ENCODE measurements around the gene ATP2A1. TPM values are rescaled to one million over a fixed set of nuclear protein-coding genes. Genes with fewer than 3 reads are reported as not detected.
A peak's percentile ranks its signal among the peaks of the same experiment; 100 is the strongest.

ATP2A1 gene
- total RNA-seq = 1 to 10 TPM; 2.8 to 3.4 TPM

DNA sequence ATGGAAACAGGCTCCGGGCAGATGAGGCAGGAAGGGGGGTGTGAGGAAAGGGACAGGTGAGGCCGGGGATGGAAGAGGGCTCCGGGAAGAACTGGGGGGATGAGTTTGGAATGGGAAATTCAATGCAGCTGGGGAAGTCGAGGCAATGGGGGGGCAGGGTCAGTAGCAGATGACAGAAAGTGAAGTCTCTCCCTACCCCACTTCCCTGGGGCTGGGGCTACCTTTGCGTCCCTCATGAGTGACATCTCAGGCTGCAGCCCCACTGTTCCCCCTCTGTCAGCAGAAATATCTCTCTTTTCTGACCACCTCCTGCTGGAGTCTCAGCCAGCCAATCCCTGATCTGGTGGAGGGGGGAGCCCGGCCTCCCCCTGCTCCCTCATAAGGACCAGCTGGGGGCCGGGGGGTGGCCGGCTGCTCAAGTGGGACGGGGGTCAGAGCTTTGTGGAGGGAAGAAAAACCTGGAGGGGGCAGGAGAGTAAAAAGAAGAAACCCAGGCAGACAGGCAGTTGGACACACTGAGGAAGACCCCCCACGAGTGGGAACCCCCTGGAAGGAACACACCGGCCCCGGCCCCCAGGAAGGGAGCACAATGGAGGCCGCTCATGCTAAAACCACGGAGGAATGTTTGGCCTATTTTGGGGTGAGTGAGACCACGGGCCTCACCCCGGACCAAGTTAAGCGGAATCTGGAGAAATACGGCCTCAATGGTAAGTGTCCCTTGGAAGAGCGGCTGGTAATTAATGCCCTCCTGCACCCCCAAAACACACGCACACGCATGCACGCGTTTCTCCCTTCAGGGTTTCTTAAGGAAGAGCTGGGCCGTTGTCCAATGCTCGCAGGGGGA lies at the start of gene ATP2A1:
TSS of gene ATP2A1 (plus strand) at position 406 of the 844 bp plus-strand sequence. CDS start at position 590, 184 bp downstream.
- DNase-seq = no peak
- no peak for ATAC-seq
- Mint-ChIP-seq H3K4me1 (peaks cover 20% of the 10 kb centered on the region), H3K27me3 (peaks cover 7% of the 10 kb centered on the region), H3K36me3 (ENCODE audit: low read depth) (peaks cover 12% of the 10 kb centered on the region), H3K9me3 (ENCODE audit: low read depth) (no peaks in the 10 kb centered on the region), H3K4me3 (peak within 1 kb of the TSS; percentile 85), H3K27ac (peak within 1 kb of the TSS; percentile 76)
- intact Hi-C loops (cut with DNase I, micrococcal nuclease) = loop anchor here in 1 of 2 experiments (5.0 kb wide), 1 partner anchor 44 kb away; no protein-coding TSS in a partner anchor
- ChIA-PET POLR2A (interaction anchor here (0.7 to 1.2 kb wide), 2 partner anchors 14 to 58 kb away, joined by 3 to 4 read pairs; partner anchors contain the start of gene SH2B1), CTCF (interaction anchor here (1.4 to 3.4 kb wide), 2 partner anchors 15 to 67 kb away, joined by 6 to 23 read pairs; partner anchors contain the start of gene SH2B1)

DNA sequence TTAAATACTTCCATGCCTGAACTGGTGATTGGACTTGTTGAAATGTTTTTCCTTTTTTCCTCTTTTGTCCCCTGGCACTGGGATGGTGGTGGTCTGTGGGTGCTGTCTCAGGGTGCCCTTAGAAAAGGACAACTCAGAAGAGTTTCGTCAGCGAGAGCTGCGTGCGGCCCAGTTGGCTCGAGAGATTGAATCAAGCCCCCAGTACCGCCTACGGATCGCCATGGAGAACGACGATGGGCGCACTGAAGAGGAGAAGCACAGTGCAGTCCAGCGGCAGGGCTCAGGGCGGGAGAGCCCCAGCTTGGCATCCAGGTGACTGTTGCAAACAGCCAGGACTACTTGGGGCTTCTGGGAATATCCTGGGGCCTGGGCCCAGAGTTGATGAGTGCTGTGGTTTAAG lies 48.5 kb upstream of the ATP2A1 start:
- Mint-ChIP-seq H3K9me3 (ENCODE audit: low read depth) (no peaks in the 10 kb centered on the region), H3K4me1 (peaks cover 29% of the 10 kb centered on the region), H3K4me3 (no peak overlapping the region), H3K27me3 (no peaks in the 10 kb centered on the region), H3K27ac (no peak overlapping the region), H3K36me3 (ENCODE audit: low read depth) (peaks cover 91% of the 10 kb centered on the region)
- intact Hi-C loops (cut with DNase I, micrococcal nuclease) = loop anchor here in 1 of 2 experiments (10.0 kb wide), 2 partner anchors 1265 to 1545 kb away; partner anchors contain the start of genes MYL11, TBC1D10B, TBX6 and YPEL3
- no peak for DNase-seq
- ATAC-seq = no peak
- POLR2A ChIA-PET = interaction anchor here (0.9 kb wide), 1 partner anchor 10 kb away, joined by 4 read pairs; no protein-coding TSS in a partner anchor
- CTCF ChIA-PET = interaction anchor here (0.6 kb wide), 2 partner anchors 955 to 1019 kb away, joined by 3 to 4 read pairs; no protein-coding TSS in a partner anchor

DNA sequence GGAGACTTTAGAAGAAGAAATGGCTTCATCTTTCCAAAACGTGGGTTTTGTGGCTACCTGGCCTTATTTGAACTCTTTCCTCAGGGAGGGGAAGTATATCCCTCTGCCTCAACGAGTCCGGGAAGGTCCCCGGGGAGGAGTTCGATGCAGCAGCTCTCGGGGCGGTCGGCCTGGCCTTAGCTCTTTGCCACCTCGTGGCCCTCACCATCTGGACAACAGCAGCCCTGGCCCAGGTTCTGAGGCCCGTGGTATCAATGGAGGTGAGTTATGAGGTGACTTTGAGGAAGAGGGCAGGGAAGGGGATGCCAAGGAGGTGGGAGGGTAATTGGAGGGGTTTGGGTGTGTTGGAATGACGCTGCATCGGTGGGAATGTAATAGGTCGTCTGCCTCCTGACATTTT lies 47.8 kb upstream of the ATP2A1 start:
- DNase-seq (no peak), ATAC-seq (no peak)
- Mint-ChIP-seq H3K4me3 (no peak overlapping the region), H3K27ac (no peak overlapping the region), H3K27me3 (no peaks in the 10 kb centered on the region), H3K4me1 (peaks cover 22% of the 10 kb centered on the region), H3K9me3 (ENCODE audit: low read depth) (no peaks in the 10 kb centered on the region), H3K36me3 (ENCODE audit: low read depth) (peaks cover 90% of the 10 kb centered on the region)
- intact Hi-C loops (cut with DNase I, micrococcal nuclease) = no loop called here
- ChIA-PET POLR2A (interaction anchor here (0.6 kb wide), 1 partner anchor 26 kb away, joined by 4 read pairs; no protein-coding TSS in a partner anchor), CTCF (interaction anchor here (0.6 kb wide), 2 partner anchors 955 to 1018 kb away, joined by 3 to 4 read pairs; no protein-coding TSS in a partner anchor)

DNA sequence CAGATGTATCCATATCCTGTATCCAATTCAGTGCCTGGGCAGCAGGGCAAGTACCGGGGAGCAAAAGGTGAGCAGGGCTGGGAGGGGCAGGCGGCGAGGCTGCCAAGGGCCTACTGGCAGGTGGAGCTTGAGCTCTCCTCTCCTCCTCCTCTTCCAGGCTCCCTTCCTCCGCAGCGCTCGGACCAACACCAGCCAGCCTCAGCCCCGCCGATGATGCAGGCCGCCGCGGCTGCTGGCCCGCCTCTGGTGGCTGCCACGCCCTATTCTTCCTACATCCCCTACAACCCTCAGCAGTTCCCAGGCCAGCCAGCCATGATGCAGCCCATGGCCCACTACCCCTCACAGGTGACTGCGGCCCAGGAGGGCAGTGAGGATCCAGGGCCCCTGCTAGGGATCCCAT lies 43.9 kb upstream of the ATP2A1 start:
- ChIA-PET POLR2A (no interaction called here), CTCF (no interaction called here)
- intact Hi-C loops (cut with DNase I, micrococcal nuclease) = no loop called here
- H3K9me3 Mint-ChIP-seq (ENCODE audit: low read depth) = no peaks in the 10 kb centered on the region
- no peak overlapping the region for H3K27ac Mint-ChIP-seq
- H3K36me3 Mint-ChIP-seq (ENCODE audit: low read depth) = peaks cover 82% of the 10 kb centered on the region
- ATAC-seq (no peak), DNase-seq (no peak)
- peaks cover 19% of the 10 kb centered on the region for H3K4me1 Mint-ChIP-seq
- H3K27me3 Mint-ChIP-seq = no peaks in the 10 kb centered on the region
- no peak overlapping the region for H3K4me3 Mint-ChIP-seq

DNA sequence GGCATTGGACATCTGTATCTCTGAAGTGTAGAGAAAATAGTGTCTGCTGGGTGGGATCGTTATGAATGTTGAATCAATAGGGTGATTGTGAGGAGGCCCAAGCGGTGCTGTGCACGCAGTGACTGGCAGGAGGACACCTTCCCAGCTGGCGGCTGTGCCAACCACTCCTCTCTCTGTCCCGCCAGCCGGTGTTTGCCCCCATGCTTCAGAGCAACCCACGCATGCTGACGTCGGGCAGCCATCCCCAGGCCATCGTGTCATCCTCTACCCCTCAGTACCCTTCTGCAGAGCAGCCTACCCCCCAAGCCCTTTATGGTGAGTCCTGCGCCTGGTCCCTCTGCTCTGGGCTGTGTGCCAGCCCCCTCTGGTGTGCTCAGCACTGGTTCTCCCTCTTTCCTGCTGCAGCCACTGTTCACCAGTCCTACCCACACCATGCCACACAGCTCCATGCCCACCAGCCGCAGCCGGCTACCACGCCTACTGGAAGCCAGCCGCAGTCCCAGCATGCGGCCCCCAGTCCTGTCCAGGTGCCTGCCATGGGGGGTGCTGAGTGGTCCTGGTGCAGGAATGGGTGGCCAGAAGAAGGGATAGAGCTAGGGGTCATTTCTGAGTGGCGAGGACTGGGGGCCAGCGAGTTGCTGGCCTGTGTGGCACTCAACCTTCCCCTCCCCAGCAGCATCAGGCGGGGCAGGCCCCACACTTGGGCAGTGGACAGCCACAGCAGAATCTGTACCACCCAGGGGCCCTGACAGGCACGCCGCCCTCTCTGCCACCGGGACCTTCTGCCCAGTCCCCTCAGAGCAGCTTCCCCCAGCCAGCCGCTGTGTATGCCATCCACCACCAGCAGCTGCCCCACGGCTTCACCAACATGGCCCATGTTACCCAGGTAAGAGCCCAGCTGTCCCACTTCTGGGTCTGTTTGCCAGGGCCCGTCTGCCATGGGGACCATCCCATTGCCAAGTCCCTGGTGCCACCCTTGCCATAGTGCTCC lies 43.1 kb upstream of the ATP2A1 start:
- H3K36me3 Mint-ChIP-seq (ENCODE audit: low read depth) = peaks cover 77% of the 10 kb centered on the region
- no peaks in the 10 kb centered on the region for H3K27me3 Mint-ChIP-seq
- CTCF ChIA-PET = no interaction called here
- POLR2A ChIA-PET = no interaction called here
- H3K4me3 Mint-ChIP-seq = no peak overlapping the region
- peaks cover 19% of the 10 kb centered on the region for H3K4me1 Mint-ChIP-seq
- H3K27ac Mint-ChIP-seq = no peak overlapping the region
- DNase-seq (no peak), ATAC-seq (no peak)
- intact Hi-C loops (cut with DNase I, micrococcal nuclease) = no loop called here
- H3K9me3 Mint-ChIP-seq (ENCODE audit: low read depth) = no peaks in the 10 kb centered on the region

DNA sequence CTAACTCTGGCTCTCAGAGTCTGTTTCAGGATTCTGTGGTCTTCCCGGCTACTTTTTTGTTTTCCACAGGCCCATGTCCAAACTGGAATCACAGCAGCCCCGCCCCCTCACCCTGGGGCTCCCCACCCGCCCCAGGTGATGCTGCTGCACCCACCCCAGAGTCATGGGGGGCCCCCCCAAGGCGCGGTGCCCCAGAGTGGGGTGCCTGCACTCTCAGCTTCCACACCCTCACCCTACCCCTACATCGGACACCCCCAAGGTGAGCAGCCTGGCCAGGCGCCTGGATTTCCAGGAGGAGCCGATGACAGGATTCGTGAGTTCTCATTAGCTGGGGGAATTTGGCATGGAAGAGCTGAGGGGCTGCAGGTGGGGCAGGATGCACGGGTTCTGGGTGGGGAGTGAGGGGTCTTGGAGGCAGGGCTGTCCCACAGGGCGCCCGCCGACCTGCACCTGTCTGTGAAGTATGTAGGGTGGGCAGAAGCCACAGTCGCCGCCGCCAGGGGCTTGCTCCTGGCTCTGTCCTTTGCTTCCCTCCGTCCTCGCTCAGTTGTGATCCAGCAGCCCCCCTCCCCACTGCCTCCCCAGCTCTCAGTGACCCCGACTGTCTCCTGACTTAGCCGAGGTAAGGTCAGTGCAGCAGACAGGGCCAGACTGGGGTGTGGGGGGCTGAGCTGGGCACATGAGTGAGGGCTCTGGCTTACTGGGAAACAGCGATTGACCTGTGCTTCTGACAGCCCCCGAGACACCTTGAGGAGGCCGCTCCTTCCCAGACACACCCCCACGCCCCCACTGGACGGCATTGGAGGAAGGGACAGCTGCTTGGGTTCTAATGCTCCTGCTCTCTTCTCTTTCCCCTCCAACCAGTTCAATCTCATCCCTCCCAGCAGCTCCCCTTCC lies 42.2 kb upstream of the ATP2A1 start:
- DNase-seq (no peak), ATAC-seq (no peak)
- ChIA-PET CTCF (no interaction called here), POLR2A (interaction anchor here (0.6 to 3.4 kb wide), 4 partner anchors 9 to 14 kb away, joined by 3 to 18 read pairs (median 4); no protein-coding TSS in a partner anchor)
- Mint-ChIP-seq H3K27me3 (no peaks in the 10 kb centered on the region), H3K27ac (no peak overlapping the region), H3K36me3 (ENCODE audit: low read depth) (peaks cover 68% of the 10 kb centered on the region), H3K9me3 (ENCODE audit: low read depth) (no peaks in the 10 kb centered on the region), H3K4me1 (peaks cover 19% of the 10 kb centered on the region), H3K4me3 (no peak overlapping the region)
- intact Hi-C loops (cut with DNase I, micrococcal nuclease) = no loop called here

DNA sequence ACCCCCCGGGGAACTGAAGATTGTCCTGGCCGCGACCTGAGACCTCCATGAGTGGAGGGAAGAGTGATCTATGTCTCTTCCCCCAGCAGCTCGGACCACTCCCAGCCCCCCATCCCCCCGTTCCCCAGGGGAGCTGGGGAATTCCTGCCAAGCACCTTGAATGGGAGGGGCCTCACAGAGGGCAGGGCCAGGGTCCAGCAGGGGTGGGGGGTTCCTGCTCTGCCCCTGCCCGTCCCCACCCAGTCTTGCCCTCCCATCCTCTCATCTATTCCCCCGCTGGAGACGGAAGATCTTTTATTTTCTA lies 41.6 kb upstream of the ATP2A1 start:
- ChIA-PET POLR2A (interaction anchor here (0.6 to 3.4 kb wide), 5 partner anchors 9 to 601 kb away, joined by 3 to 18 read pairs (median 5); no protein-coding TSS in a partner anchor), CTCF (no interaction called here)
- peaks cover 67% of the 10 kb centered on the region for H3K36me3 Mint-ChIP-seq (ENCODE audit: low read depth)
- DNase-seq (no peak), ATAC-seq (no peak)
- H3K9me3 Mint-ChIP-seq (ENCODE audit: low read depth) = no peaks in the 10 kb centered on the region
- intact Hi-C loops (cut with DNase I, micrococcal nuclease) = no loop called here
- no peaks in the 10 kb centered on the region for H3K27me3 Mint-ChIP-seq
- H3K4me1 Mint-ChIP-seq = peaks cover 19% of the 10 kb centered on the region
- H3K27ac Mint-ChIP-seq = no peak overlapping the region
- H3K4me3 Mint-ChIP-seq = no peak overlapping the region

DNA sequence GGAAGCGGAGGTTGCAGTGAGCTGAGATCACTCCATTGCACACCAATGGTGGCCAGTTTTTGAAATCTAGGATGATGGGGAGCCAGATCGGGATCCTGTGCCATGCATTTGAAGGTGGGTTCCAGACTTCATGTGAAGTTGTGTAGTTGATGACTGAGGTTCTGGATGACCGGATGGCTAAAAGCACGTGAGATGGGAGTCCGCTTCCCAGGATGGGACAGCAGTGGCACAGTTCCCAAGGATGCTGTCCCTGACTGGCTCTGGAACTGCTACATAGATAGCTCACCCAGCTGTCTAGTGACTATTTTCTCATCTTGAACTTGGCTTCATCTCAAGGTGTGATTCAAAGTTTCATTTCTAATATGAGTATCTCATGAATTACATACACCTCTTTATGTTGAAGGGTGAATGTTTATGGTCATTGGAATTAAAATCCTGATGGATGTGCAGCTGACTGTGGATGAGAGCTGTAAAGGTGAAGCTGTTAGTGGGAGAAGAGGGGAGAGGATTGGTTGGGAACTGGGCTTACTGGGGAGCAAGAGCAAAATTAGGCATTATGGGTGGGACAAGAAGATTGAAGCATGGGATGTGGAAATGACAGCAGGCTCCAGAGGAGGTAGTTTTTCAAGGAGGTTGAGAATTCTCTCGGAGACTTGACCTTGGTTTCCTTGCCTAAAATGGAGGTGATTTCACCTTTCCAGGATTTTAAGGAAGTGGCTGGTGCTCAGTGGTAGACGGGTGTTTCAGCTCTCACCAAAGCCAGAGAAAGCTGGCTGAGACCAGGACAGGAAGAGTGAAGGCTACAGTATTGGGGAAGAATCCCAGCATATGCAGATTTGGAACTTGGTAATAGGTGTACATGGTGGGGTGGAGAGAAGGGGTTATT lies 40.4 kb upstream of the ATP2A1 start:
- Mint-ChIP-seq H3K27me3 (no peaks in the 10 kb centered on the region), H3K4me3 (no peak overlapping the region), H3K36me3 (ENCODE audit: low read depth) (peaks cover 68% of the 10 kb centered on the region), H3K4me1 (peaks cover 19% of the 10 kb centered on the region), H3K9me3 (ENCODE audit: low read depth) (no peaks in the 10 kb centered on the region), H3K27ac (peak overlapping the region; percentile 79)
- ChIA-PET POLR2A (interaction anchor here (0.5 to 3.4 kb wide), 9 partner anchors 9 to 625 kb away, joined by 3 to 18 read pairs (median 6); partner anchors contain the start of genes ATXN2L and TUFM), CTCF (interaction anchor here (0.5 to 1.1 kb wide), 3 partner anchors 8 to 26 kb away, joined by 3 to 5 read pairs (median 3); partner anchors contain the start of gene TUFM)
- intact Hi-C loops (cut with DNase I, micrococcal nuclease) = no loop called here
- ATAC-seq (peak; percentile 72), DNase-seq (no peak)

DNA sequence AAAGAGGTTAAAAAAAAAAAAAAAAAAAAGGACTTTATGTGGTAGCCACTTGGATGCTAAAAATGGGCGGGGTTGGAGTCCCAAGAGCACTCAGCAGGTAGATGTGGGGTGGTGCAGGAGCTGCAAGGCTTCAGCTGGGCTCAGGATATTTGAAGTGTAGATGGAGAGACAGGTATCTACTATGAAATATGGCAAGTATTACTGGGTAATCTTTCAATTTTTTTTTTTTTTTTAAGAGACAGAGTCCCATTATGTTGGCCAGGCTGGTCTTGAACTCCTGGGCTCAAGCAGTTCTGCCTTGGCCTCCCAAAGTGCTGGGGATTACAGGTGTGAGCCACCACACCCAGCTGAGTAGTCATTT lies 39.8 kb upstream of the ATP2A1 start:
- Mint-ChIP-seq H3K27ac (no peak overlapping the region), H3K4me3 (no peak overlapping the region), H3K9me3 (ENCODE audit: low read depth) (no peaks in the 10 kb centered on the region), H3K27me3 (no peaks in the 10 kb centered on the region), H3K4me1 (peaks cover 19% of the 10 kb centered on the region), H3K36me3 (ENCODE audit: low read depth) (peaks cover 68% of the 10 kb centered on the region)
- CTCF ChIA-PET = interaction anchor here (1.1 kb wide), 1 partner anchor 10 kb away, joined by 3 read pairs; no protein-coding TSS in a partner anchor
- ATAC-seq (no peak), DNase-seq (no peak)
- POLR2A ChIA-PET = interaction anchor here (0.9 to 3.4 kb wide), 4 partner anchors 11 to 99 kb away, joined by 6 to 18 read pairs (median 8); partner anchors contain the start of gene ATXN2L
- intact Hi-C loops (cut with DNase I, micrococcal nuclease) = no loop called here
